Hepatocyte (in vitro differentiated cells): Measurements from ENCODE around the gene CAPZB. TPM values are rescaled to one million over a fixed set of nuclear protein-coding genes. Genes with fewer than 3 reads are reported as not detected.
"Not testable (repeated sequence)": the region's sequence is repeated elsewhere in the genome, so short reads cannot be mapped to it uniquely, and the experiment has no call there.

Experiments used
- DNase-seq: peaks from one replicate; pipeline ENCODE4 v3.0.0-alpha.2; 2016; ENCODE audit warnings: low spot score
- H2AFZ ChIP-seq: fragments of 200-600 bp; sonication (generic); 2 replicates; pipeline ENCODE4 v1.6.0; 2016; ENCODE audit warnings: antibody characterized with exemption, mild to moderate bottlenecking
- H3K27ac ChIP-seq: fragments of 200-600 bp; sonication (generic); 2 replicates; pipeline ENCODE4 v1.5.1; 2016; ENCODE audit warnings: mild to moderate bottlenecking
- H3K27me3 ChIP-seq: fragments of 200-600 bp; sonication (generic); 2 replicates; pipeline ENCODE4 v1.6.1; 2016
- H3K36me3 ChIP-seq: fragments of 200-600 bp; sonication (generic); replicated peaks from 2 replicates; pipeline ENCODE4 v1.5.1; 2016; ENCODE audit warnings: low read depth; ENCODE audit not compliant: insufficient read depth
- H3K4me1 ChIP-seq: fragments of 200-600 bp; sonication (generic); 2 replicates; pipeline ENCODE4 v1.5.1; 2016; ENCODE audit warnings: mild to moderate bottlenecking, moderate library complexity; ENCODE audit not compliant: insufficient read depth
- H3K4me2 ChIP-seq: fragments of 200-600 bp; sonication (generic); 2 replicates; pipeline ENCODE4 v1.6.0; 2016
- H3K4me3 ChIP-seq: fragments of 200-600 bp; sonication (generic); 2 replicates; pipeline ENCODE4 v1.5.1; 2016; ENCODE audit warnings: mild to moderate bottlenecking
- H3K79me2 ChIP-seq: fragments of 200-600 bp; sonication (generic); 2 replicates; pipeline ENCODE4 v1.6.0; 2017; ENCODE audit warnings: mild to moderate bottlenecking
- H3K9me2 ChIP-seq: fragments of 200-600 bp; sonication (generic); replicated peaks from 2 replicates; pipeline ENCODE4 v1.6.0; 2017; ENCODE audit warnings: mild to moderate bottlenecking; ENCODE audit not compliant: insufficient read depth
- H3K9me3 ChIP-seq: fragments of 200-600 bp; sonication (generic); 2 replicates; pipeline ENCODE4 v1.5.1; 2016; ENCODE audit warnings: low read depth, mild to moderate bottlenecking
- H4K20me1 ChIP-seq: fragments of 200-600 bp; sonication (generic); 2 replicates; pipeline ENCODE4 v1.6.0; 2016; ENCODE audit warnings: mild to moderate bottlenecking; ENCODE audit not compliant: insufficient read depth, poor library complexity, severe bottlenecking
- EZH2 ChIP-seq: fragments of 200-600 bp; sonication (generic); IDR thresholded peaks from 2 replicates; pipeline ENCODE4 v1.6.1; 2016; ENCODE audit warnings: antibody characterized with exemption, mild to moderate bottlenecking, borderline replicate concordance
- EZH2phosphoT487 ChIP-seq: fragments of 200-600 bp; sonication (generic); IDR thresholded peaks from one replicate; pipeline ENCODE4 v1.6.1; 2018; ENCODE audit warnings: antibody characterized with exemption, mild to moderate bottlenecking, low read depth, moderate library complexity; ENCODE audit not compliant: unreplicated experiment, severe bottlenecking
- WGBS: methylation state at CpG from one replicate; pipeline ENCODE4 v1.1.6; 2016; ENCODE audit warnings: low lambda C conversion rate; ENCODE audit errors: missing lambda C conversion rate; 5-methylcytosine and 5-hydroxymethylcytosine counted together
- polyA plus RNA-seq: library from polyadenylated mRNA; unstranded; fragments of >200 nt; fragmentation: Nextera tagmentation; extraction: Ambion mirVana; gene quantifications from 2 replicates; pipeline ENCODE4 v1.2.1, GENCODE V29; 2016
- total RNA-seq: library from RNA; depleted of rRNA; stranded (reverse); fragments of >200 nt; gene quantifications from 2 replicates; pipeline ENCODE4 v1.2.3, GENCODE V29; 2014
- TF ChIP-seq, protein P1 (sequence below): fragments of 200-600 bp; sonication (generic); IDR thresholded peaks from 2 replicates; pipeline ENCODE4 v1.5.1; 2016; ENCODE audit warnings: antibody characterized with exemption, mild to moderate bottlenecking; ENCODE audit not compliant: poor library complexity

The CAPZB gene
- total and polyA plus RNA-seq, 2 experiments from 2014 or later, result 139 to 261 TPM

DNA sequence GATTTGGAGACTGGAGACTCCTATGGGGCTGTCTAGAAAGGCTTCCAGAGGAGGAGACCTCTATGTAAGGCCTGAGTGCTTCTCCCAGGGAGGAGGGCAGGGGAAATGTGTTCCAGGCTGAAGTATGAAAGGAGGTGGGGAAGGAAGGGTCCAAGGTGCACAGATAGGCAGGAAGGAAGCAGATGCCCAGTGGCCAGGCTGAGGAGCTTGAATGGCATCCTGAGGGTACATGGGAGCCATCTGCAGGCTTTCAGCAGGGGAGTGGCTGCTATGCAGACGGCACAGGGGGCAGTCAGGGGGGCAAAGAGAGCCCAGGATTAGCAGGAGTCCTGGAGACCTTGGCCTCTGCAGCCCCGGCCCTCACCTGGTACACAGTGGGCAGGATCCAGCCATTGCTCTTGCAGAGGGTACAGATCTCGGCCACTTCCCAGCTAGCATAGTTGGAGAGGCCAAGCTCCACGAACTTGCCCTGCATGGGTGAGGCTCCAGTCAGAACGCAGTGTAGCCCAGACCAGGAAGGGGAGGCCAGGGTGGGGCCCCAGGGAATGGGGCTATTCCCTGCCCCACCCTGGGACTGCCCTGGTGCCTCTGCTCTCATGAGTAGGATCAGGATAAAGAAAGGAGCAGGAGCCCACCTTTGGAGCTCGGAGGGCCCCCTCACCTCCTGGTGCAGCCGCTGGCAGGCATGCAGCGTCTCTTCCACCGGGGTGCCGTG lies 177.4 kb downstream of the CAPZB start:
- 98% methylated on average over 10 of the region's 10 CpGs for WGBS
- Histone ChIP-seq H3K36me3 (no peaks in the 10 kb centered on the region), H4K20me1 (no peaks in the 10 kb centered on the region), H3K27me3 (no peaks in the 10 kb centered on the region), H3K4me1 (no peaks in the 10 kb centered on the region), H3K79me2 (peaks cover 32% of the 10 kb centered on the region), H2AFZ (no peak overlapping the region), H3K4me3 (no peak overlapping the region), H3K4me2 (no peak overlapping the region), H3K27ac (no peak overlapping the region), H3K9me2 (no peaks in the 10 kb centered on the region), H3K9me3 (no peaks in the 10 kb centered on the region)
- no peak for TF ChIP-seq EZH2
- TF ChIP-seq, protein P1, sequence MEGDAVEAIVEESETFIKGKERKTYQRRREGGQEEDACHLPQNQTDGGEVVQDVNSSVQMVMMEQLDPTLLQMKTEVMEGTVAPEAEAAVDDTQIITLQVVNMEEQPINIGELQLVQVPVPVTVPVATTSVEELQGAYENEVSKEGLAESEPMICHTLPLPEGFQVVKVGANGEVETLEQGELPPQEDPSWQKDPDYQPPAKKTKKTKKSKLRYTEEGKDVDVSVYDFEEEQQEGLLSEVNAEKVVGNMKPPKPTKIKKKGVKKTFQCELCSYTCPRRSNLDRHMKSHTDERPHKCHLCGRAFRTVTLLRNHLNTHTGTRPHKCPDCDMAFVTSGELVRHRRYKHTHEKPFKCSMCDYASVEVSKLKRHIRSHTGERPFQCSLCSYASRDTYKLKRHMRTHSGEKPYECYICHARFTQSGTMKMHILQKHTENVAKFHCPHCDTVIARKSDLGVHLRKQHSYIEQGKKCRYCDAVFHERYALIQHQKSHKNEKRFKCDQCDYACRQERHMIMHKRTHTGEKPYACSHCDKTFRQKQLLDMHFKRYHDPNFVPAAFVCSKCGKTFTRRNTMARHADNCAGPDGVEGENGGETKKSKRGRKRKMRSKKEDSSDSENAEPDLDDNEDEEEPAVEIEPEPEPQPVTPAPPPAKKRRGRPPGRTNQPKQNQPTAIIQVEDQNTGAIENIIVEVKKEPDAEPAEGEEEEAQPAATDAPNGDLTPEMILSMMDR, result no peak
- TF ChIP-seq EZH2phosphoT487, result no peak
- DNase-seq, result no peak

DNA sequence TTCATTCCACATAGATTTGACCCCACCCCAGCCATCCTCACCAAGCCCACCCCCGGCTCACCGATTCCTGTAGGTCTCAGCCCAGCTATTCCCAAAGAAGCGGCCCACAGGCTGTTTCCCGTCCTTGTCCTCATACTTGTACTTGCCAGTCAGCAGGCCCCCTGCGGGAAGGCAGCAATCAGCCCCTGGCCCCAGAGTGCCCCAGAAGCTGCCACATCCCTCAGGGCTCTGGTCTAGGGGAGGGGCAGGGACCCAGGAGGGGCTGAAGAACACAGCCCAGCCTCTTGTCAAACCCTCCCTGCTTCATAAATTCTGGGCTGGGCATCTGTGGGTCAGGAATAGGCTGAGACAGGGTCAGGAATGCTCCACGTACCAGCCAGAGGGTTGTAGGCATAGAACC lies 178.4 kb downstream of the CAPZB start:
- H3K4me2 ChIP-seq, result no peak overlapping the region
- H3K9me3 ChIP-seq, result no peaks in the 10 kb centered on the region
- no peaks in the 10 kb centered on the region for H3K27me3 ChIP-seq
- no peaks in the 10 kb centered on the region for H4K20me1 ChIP-seq
- no peaks in the 10 kb centered on the region for H3K36me3 ChIP-seq
- peaks cover 29% of the 10 kb centered on the region for H3K79me2 ChIP-seq
- H3K9me2 ChIP-seq, result no peaks in the 10 kb centered on the region
- WGBS, result 96% methylated on average over 5 of the region's 6 CpGs
- H3K27ac ChIP-seq, result no peak overlapping the region
- no peak overlapping the region for H3K4me3 ChIP-seq
- DNase-seq, result no peak
- TF ChIP-seq EZH2 (no peak), EZH2phosphoT487 (no peak)
- TF ChIP-seq, protein P1, result no peak
- H2AFZ ChIP-seq, result no peak overlapping the region
- H3K4me1 ChIP-seq, result no peaks in the 10 kb centered on the region

DNA sequence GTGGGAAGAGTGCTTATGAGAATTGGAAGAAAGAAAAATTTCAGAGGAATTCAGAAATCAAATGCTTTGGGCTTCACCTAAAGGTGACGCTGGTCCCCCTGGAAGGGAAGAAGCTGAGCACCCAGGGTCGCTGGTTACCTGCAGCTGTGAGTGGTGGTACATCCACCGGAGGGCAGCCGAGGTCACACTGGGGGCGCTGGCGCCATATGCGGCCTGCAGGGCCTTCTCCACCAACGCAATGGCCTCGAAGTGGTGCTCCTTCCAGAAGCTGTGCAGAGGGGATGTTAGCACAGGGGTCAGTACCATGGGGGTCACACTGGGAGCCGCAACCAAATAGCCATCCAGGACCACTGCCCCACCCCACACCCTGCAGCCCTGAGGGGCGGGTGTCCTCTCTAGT lies 179.5 kb downstream of the CAPZB start:
- WGBS, result 96% methylated on average over 11 of the region's 11 CpGs
- TF ChIP-seq EZH2phosphoT487 (no peak), EZH2 (no peak)
- TF ChIP-seq, protein P1, result no peak
- Histone ChIP-seq H3K27me3 (no peaks in the 10 kb centered on the region), H3K9me3 (no peaks in the 10 kb centered on the region), H3K9me2 (no peaks in the 10 kb centered on the region), H3K4me3 (no peak overlapping the region), H3K27ac (no peak overlapping the region), H3K4me1 (no peaks in the 10 kb centered on the region), H4K20me1 (no peaks in the 10 kb centered on the region), H3K4me2 (no peak overlapping the region), H3K36me3 (no peaks in the 10 kb centered on the region), H3K79me2 (peaks cover 22% of the 10 kb centered on the region), H2AFZ (no peak overlapping the region)
- DNase-seq, result no peak

DNA sequence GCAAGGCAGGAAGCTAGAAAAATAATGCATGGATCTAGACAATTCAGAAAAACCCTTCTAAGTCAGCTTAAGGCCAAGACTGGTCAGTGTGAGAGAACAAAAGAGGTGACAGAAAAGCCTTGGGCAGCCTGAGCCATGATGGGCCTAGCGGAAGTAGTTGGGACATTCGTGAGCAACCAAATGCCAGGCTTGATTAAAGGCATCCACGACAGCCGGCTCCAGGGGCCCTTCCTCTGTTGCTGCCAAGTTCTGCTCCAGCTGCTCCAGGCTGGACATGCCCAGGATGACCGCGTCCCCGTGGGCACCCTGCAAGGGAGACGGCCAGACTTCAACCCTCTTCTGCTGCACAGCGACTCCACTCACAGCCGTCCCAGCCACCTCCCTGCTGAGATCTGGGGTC lies 181.3 kb downstream of the CAPZB start:
- not testable (repeated sequence) for H3K9me2 ChIP-seq, H3K9me3 ChIP-seq, H3K27ac ChIP-seq, H3K36me3 ChIP-seq, H3K27me3 ChIP-seq, H3K4me3 ChIP-seq, H3K4me1 ChIP-seq, H3K79me2 ChIP-seq, H2AFZ ChIP-seq, H4K20me1 ChIP-seq, DNase-seq, H3K4me2 ChIP-seq
- WGBS, result 97% methylated on average over 10 of the region's 10 CpGs
